22Rv1 (cell line): ENCODE data around the gene WWOX.
"Not testable (repeated sequence)": the region's sequence is repeated elsewhere in the genome, so short reads cannot be mapped to it uniquely, and the experiment has no call there.

Source experiments
- H3K27ac ChIP-seq: fragments of 450-650 bp; 2 replicates; pipeline ENCODE4 v1.5.1; 2017
- ZFX ChIP-seq: fragments of 450-650 bp; IDR thresholded peaks from 2 replicates; pipeline ENCODE4 v1.6.1; 2017; ENCODE audit warnings: antibody characterized with exemption, borderline replicate concordance
- TF ChIP-seq, protein P1 (sequence below): fragments of 450-650 bp; IDR thresholded peaks from 2 replicates; pipeline ENCODE4 v1.5.1; 2017; ENCODE audit warnings: mild to moderate bottlenecking

WWOX gene

DNA sequence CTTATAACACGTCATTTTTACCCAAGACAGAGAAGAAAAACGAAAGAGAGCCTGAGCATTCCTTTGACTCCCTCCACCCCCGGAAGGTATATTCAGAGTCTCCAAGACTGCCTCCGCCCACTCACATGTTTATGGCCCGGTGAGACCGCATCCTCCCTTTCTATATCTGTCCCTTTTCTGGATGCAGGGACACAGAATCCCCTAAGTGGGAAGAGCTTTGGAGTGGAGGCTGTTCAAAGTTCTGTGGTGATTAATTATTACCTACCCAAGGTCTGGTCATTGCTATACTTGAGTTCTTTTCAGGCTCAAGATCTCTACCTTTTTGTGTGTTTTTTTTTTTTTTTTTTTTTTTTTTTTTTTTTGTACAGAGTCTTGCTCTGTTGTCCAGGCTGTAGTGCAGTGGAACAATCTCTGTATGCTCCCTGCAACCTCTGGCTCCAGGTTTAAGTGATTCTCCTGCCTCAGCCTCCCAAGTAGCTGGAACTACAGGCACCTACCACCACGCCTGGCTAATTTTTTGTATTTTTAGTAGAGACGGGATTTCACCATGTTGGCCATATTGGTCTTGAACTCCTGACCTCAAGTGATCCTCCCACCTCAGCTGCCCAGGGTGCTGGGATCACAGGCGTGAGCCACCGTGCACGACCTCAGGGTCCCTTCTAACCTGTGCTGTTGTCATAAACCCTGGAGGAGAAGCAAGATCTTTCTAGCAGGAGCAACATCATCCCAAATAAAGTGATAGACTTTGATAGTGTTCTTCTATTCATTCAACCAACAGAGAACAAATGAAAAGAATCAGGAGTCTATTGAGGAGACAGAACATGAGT is 407.1 kb downstream of the WWOX start:
- TF ChIP-seq, protein P1, sequence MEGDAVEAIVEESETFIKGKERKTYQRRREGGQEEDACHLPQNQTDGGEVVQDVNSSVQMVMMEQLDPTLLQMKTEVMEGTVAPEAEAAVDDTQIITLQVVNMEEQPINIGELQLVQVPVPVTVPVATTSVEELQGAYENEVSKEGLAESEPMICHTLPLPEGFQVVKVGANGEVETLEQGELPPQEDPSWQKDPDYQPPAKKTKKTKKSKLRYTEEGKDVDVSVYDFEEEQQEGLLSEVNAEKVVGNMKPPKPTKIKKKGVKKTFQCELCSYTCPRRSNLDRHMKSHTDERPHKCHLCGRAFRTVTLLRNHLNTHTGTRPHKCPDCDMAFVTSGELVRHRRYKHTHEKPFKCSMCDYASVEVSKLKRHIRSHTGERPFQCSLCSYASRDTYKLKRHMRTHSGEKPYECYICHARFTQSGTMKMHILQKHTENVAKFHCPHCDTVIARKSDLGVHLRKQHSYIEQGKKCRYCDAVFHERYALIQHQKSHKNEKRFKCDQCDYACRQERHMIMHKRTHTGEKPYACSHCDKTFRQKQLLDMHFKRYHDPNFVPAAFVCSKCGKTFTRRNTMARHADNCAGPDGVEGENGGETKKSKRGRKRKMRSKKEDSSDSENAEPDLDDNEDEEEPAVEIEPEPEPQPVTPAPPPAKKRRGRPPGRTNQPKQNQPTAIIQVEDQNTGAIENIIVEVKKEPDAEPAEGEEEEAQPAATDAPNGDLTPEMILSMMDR: no peak
- no peak for TF ChIP-seq ZFX
- no peak overlapping the region for H3K27ac ChIP-seq

DNA sequence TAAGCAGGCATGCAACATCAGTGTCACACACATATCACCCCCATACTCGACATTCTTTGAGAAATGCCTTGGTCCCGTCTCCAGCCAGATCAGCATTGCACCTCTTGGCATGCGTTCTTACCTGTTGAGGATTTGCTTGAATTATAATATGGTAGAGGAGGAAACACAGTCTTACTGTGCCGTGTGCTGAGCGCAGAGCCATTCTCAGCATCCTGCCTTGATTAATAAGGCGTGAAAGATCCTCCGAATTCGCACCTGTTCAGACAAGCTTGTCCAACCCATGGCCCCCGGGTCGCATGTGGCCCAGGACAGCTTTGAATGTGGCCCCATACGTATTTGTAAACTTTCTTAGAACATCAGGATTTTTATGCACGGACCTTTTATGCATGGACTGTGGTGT is 408.1 kb downstream of the WWOX start:
- H3K27ac ChIP-seq: no peak overlapping the region
- TF ChIP-seq ZFX: no peak
- TF ChIP-seq, protein P1: no peak

DNA sequence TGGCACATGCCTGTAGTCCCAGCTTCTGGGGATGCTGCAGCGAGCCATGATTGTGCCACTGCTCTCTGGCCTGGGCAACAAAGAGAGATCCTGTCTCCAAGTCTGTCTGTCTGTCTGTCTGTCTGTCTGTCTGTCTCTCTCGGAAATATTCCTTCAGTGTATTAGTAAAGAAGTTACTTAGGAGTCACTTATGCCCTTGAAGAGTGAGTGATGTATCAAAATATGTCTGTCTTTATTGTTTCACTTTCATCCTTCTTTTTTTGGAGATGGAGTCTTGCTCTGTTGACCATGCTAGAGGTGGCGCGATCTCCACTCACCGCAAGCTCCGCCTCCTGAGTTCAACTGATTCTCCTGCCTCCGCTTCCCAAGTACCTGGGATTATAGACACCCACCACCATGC is 410.5 kb downstream of the WWOX start:
- no peak for TF ChIP-seq ZFX
- TF ChIP-seq, protein P1: no peak
- no peak overlapping the region for H3K27ac ChIP-seq

DNA sequence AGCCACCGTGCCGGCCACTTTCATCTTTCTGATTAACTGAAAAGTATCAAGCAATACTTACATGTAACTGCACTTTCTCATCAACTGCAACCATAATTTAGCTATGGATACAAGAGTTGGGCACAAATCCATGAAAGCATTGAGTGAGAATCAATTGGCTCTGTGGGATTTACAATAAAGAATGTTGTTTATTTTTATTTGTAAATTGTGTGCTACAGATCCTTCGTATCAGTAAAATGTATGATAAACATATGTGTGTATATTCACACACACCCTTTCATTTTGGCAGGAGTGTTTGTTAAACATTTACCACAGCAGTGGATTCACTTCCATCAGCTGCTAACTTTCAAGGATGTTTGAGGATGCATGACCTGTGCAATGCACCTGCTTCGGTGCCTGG is 411.0 kb downstream of the WWOX start:
- H3K27ac ChIP-seq: no peak overlapping the region
- TF ChIP-seq ZFX: no peak
- TF ChIP-seq, protein P1: no peak

- H3K27ac ChIP-seq: no peak overlapping the region
- TF ChIP-seq, protein P1: no peak
- TF ChIP-seq ZFX: no peak
Observed at GRCh38 chr16:78513838-78514237, 414.4 kb downstream of the WWOX start.

GRCh38 chr16:78514888-78515287 is 415.4 kb downstream of the WWOX start:
- H3K27ac ChIP-seq: not testable (repeated sequence)

DNA sequence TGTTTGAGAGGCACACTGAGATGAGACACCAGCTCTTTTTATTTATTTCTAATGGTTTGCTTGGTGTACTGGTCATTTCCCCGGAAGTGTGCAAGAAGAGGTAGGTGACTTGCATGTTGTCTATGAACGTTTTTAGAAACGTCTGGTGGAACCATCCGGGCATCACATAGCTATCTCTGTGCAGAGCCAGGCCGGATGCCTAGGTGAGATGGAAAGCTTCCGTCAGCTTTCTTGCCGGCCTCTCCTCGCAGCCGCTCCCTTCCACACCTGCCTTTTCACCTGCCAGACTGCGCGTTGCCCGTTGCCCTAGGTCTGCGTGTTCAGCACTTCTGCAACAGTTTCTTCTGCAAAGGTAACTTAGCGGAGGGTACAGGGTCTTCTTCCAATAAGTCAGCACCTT is 416.0 kb downstream of the WWOX start:
- no peak overlapping the region for H3K27ac ChIP-seq
- TF ChIP-seq, protein P1: no peak
- TF ChIP-seq ZFX: no peak
